ENCODE data around the gene CHST10.
"Not testable (repeated sequence)": the region's sequence is repeated elsewhere in the genome, so short reads cannot be mapped to it uniquely, and the experiment has no call there.

The CHST10 gene

GRCh38 chr2:100416935-100417710 is at the start of gene CHST10:
Gene CHST10 (minus strand): TSS chr2:100417668. CDS start chr2:100406675, 10,993 bp downstream.
- peak; percentile 32 for DNase-seq

- DNase-seq, result no peak
These were observed 43.5 kb upstream of the CHST10 start for GRCh38 chr2:100460904-100461530.

GRCh38 chr2:100456357-100456756 is 38.9 kb upstream of the CHST10 start:
- DNase-seq, result not testable (repeated sequence)

GRCh38 chr2:100453853-100454252 is 36.4 kb upstream of the CHST10 start:
- no peak for DNase-seq

GRCh38 chr2:100451734-100452133 is 34.3 kb upstream of the CHST10 start:
- DNase-seq, result no peak

GRCh38 chr2:100451092-100451491 is 33.6 kb upstream of the CHST10 start:
- DNase-seq, result no peak

GRCh38 chr2:100446696-100447095 is 29.2 kb upstream of the CHST10 start:
- no peak for DNase-seq

- DNase-seq, result no peak
These were observed 20.3 kb upstream of the CHST10 start for GRCh38 chr2:100437751-100438150.

- no peak for DNase-seq
These were observed 12.3 kb upstream of the CHST10 start for GRCh38 chr2:100429726-100430125.

- peak; percentile 33 for DNase-seq
These were observed 10.3 kb upstream of the CHST10 start for GRCh38 chr2:100427627-100428258.

GRCh38 chr2:100427111-100427510 is 9.6 kb upstream of the CHST10 start:
- no peak for DNase-seq

- no peak for DNase-seq
These were observed 8.9 kb upstream of the CHST10 start for GRCh38 chr2:100426384-100426720.

- no peak for DNase-seq
These were observed 8.3 kb upstream of the CHST10 start for GRCh38 chr2:100425573-100426383.

- DNase-seq, result no peak
These were observed 7.6 kb upstream of the CHST10 start for GRCh38 chr2:100425107-100425506.

- DNase-seq, result no peak
These were observed 6.9 kb upstream of the CHST10 start for GRCh38 chr2:100424277-100424875.

- DNase-seq, result no peak
These were observed 6.2 kb upstream of the CHST10 start for GRCh38 chr2:100423631-100424030.

- DNase-seq, result no peak
These were observed 5.0 kb upstream of the CHST10 start for GRCh38 chr2:100422320-100423055.

- DNase-seq, result no peak
These were observed 2.4 kb upstream of the CHST10 start for GRCh38 chr2:100419915-100420314.

- no peak for DNase-seq
These were observed 1.0 kb upstream of the CHST10 start for GRCh38 chr2:100418406-100418962.

GRCh38 chr2:100417711-100418124 is 250 bp upstream of the CHST10 start:
- DNase-seq, result no peak

- DNase-seq, result no peak
These were observed 1.0 kb downstream of the CHST10 start for GRCh38 chr2:100416397-100416934.

Data from NCI-H2029 (cell line).